HAP-1 (cell line): Measurements from ENCODE around the gene ZNF277.

Experiments used
- DNase-seq, 2 experiments: peaks; one replicate each; pipeline ENCODE4 v3.0.0-alpha.2; 2016 to 2020; ENCODE audit warnings: low spot score in 2 of 2
- H3K27me3 ChIP-seq: fragments of 250-450 bp; sonication (Bioruptor Pico); 2 replicates; pipeline ENCODE4 v1.5.1; 2020; ENCODE audit warnings: low read depth, mild to moderate bottlenecking, moderate library complexity
- H3K36me3 ChIP-seq: fragments of 250-450 bp; sonication (Bioruptor Pico); replicated peaks from 2 replicates; pipeline ENCODE4 v1.5.1; 2020; ENCODE audit warnings: mild to moderate bottlenecking
- H3K4me1 ChIP-seq: fragments of 250-450 bp; sonication (Bioruptor Pico); 2 replicates; pipeline ENCODE4 v1.5.1; 2020; ENCODE audit warnings: mild to moderate bottlenecking
- H3K4me3 ChIP-seq: fragments of 250-450 bp; sonication (Bioruptor Pico); 2 replicates; pipeline ENCODE4 v1.5.1; 2020; ENCODE audit warnings: mild to moderate bottlenecking, moderate library complexity
- H3K9me3 ChIP-seq: fragments of 250-450 bp; sonication (Bioruptor Pico); 2 replicates; pipeline ENCODE4 v1.5.1; 2020; ENCODE audit warnings: mild to moderate bottlenecking, moderate library complexity
- in situ Hi-C: fragments of 300-500 bp; cut with MboI; formaldehyde crosslinking; loops from 3 replicates; pipeline ENCODE4 v1.14.3; 2020; ENCODE audit warnings: low sequenced_read_pairs, inconsistent platforms, mixed read lengths

The ZNF277 gene

GRCh38 chr7:112205343-112206237 is 905 bp upstream of the ZNF277 start:
- in situ Hi-C loops, result no loop called here
- Histone ChIP-seq H3K4me1 (peaks cover 5% of the 10 kb centered on the region), H3K27me3 (peaks cover 7% of the 10 kb centered on the region; the same call in 1 of the 2 replicates), H3K9me3 (no peaks in the 10 kb centered on the region), H3K4me3 (peak overlapping the region; percentile 96), H3K36me3 (0 out of 2 replicates have a peak, but pooled peaks cover 2% of the 10 kb centered on the region)
- peak; percentile 31 to 60 for DNase-seq

- DNase-seq, result peak in 1 of 2 experiments; percentile 31
These were observed 597 bp downstream of the ZNF277 start for GRCh38 chr7:112206991-112207592.

GRCh38 chr7:112207765-112208164 is 1.3 kb downstream of the ZNF277 start:
- in situ Hi-C loops, result no loop called here
- H3K4me3 ChIP-seq, result peak overlapping the region; percentile 96; the same call in 1 of the 2 replicates
- H3K9me3 ChIP-seq, result no peaks in the 10 kb centered on the region
- H3K27me3 ChIP-seq, result 0 out of 2 replicates have a peak, but pooled peaks cover 4% of the 10 kb centered on the region
- no peak for DNase-seq
- H3K36me3 ChIP-seq, result 0 out of 2 replicates have a peak, but pooled peaks cover 2% of the 10 kb centered on the region
- peaks cover 5% of the 10 kb centered on the region for H3K4me1 ChIP-seq

More at GRCh38 chr7:112206991-112207592, 597 bp downstream of the ZNF277 start:
- peaks cover 5% of the 10 kb centered on the region for H3K4me1 ChIP-seq
- in situ Hi-C loops, result no loop called here
- no peaks in the 10 kb centered on the region for H3K9me3 ChIP-seq
- H3K36me3 ChIP-seq, result 0 out of 2 replicates have a peak, but pooled peaks cover 2% of the 10 kb centered on the region
- 0 out of 2 replicates have a peak, but pooled peaks cover 4% of the 10 kb centered on the region for H3K27me3 ChIP-seq
- H3K4me3 ChIP-seq, result peak overlapping the region; percentile 96

GRCh38 chr7:112211348-112211907 is 4.9 kb downstream of the ZNF277 start:
- no peak for DNase-seq
- peaks cover 15% of the 10 kb centered on the region for H3K4me1 ChIP-seq
- H3K9me3 ChIP-seq, result no peaks in the 10 kb centered on the region
- in situ Hi-C loops, result no loop called here
- H3K4me3 ChIP-seq, result no peak overlapping the region
- H3K27me3 ChIP-seq, result no peaks in the 10 kb centered on the region
- H3K36me3 ChIP-seq, result no peaks in the 10 kb centered on the region

GRCh38 chr7:112212571-112212970 is 6.1 kb downstream of the ZNF277 start:
- H3K4me3 ChIP-seq, result no peak overlapping the region
- in situ Hi-C loops, result no loop called here
- H3K36me3 ChIP-seq, result no peaks in the 10 kb centered on the region
- H3K9me3 ChIP-seq, result no peaks in the 10 kb centered on the region
- DNase-seq, result no peak
- peaks cover 18% of the 10 kb centered on the region for H3K4me1 ChIP-seq
- H3K27me3 ChIP-seq, result no peaks in the 10 kb centered on the region

GRCh38 chr7:112213735-112214134 is 7.2 kb downstream of the ZNF277 start:
- Histone ChIP-seq H3K4me1 (peaks cover 18% of the 10 kb centered on the region), H3K9me3 (no peaks in the 10 kb centered on the region), H3K4me3 (no peak overlapping the region), H3K27me3 (no peaks in the 10 kb centered on the region), H3K36me3 (no peaks in the 10 kb centered on the region)
- in situ Hi-C loops, result no loop called here
- no peak for DNase-seq

GRCh38 chr7:112214268-112214667 is 7.8 kb downstream of the ZNF277 start:
- Histone ChIP-seq H3K27me3 (no peaks in the 10 kb centered on the region), H3K9me3 (no peaks in the 10 kb centered on the region), H3K4me3 (no peak overlapping the region), H3K36me3 (no peaks in the 10 kb centered on the region), H3K4me1 (peaks cover 18% of the 10 kb centered on the region)
- in situ Hi-C loops, result no loop called here
- no peak for DNase-seq

GRCh38 chr7:112214883-112215282 is 8.4 kb downstream of the ZNF277 start:
- H3K36me3 ChIP-seq, result no peaks in the 10 kb centered on the region
- in situ Hi-C loops, result no loop called here

GRCh38 chr7:112215787-112216186 is 9.3 kb downstream of the ZNF277 start:
- Histone ChIP-seq H3K27me3 (no peaks in the 10 kb centered on the region), H3K36me3 (no peaks in the 10 kb centered on the region), H3K4me3 (no peak overlapping the region), H3K4me1 (peaks cover 18% of the 10 kb centered on the region), H3K9me3 (no peaks in the 10 kb centered on the region)
- DNase-seq, result peak in 1 of 2 experiments; percentile 81
- in situ Hi-C loops, result no loop called here

More at GRCh38 chr7:112214883-112215282, 8.4 kb downstream of the ZNF277 start:
- no peaks in the 10 kb centered on the region for H3K27me3 ChIP-seq
- peak in 1 of 2 experiments; percentile 27 for DNase-seq
- peaks cover 18% of the 10 kb centered on the region for H3K4me1 ChIP-seq
- H3K4me3 ChIP-seq, result no peak overlapping the region
- no peaks in the 10 kb centered on the region for H3K9me3 ChIP-seq

GRCh38 chr7:112220877-112221434 is 14.5 kb downstream of the ZNF277 start:
- no peaks in the 10 kb centered on the region for H3K36me3 ChIP-seq
- peaks cover 7% of the 10 kb centered on the region for H3K4me1 ChIP-seq
- no peaks in the 10 kb centered on the region for H3K9me3 ChIP-seq
- no peak for DNase-seq
- in situ Hi-C loops, result no loop called here
- no peaks in the 10 kb centered on the region for H3K27me3 ChIP-seq
- H3K4me3 ChIP-seq, result no peak overlapping the region

GRCh38 chr7:112223310-112223709 is 16.8 kb downstream of the ZNF277 start:
- DNase-seq, result no peak
- H3K27me3 ChIP-seq, result no peaks in the 10 kb centered on the region
- in situ Hi-C loops, result no loop called here

GRCh38 chr7:112224186-112224585 is 17.7 kb downstream of the ZNF277 start:
- Histone ChIP-seq H3K27me3 (no peaks in the 10 kb centered on the region), H3K36me3 (no peaks in the 10 kb centered on the region), H3K4me1 (no peaks in the 10 kb centered on the region), H3K4me3 (no peak overlapping the region), H3K9me3 (no peaks in the 10 kb centered on the region)
- in situ Hi-C loops, result no loop called here
- no peak for DNase-seq

More at GRCh38 chr7:112223310-112223709, 16.8 kb downstream of the ZNF277 start:
- H3K4me3 ChIP-seq, result no peak overlapping the region
- H3K9me3 ChIP-seq, result no peaks in the 10 kb centered on the region
- no peaks in the 10 kb centered on the region for H3K36me3 ChIP-seq
- H3K4me1 ChIP-seq, result no peaks in the 10 kb centered on the region

GRCh38 chr7:112225006-112225405 is 18.5 kb downstream of the ZNF277 start:
- DNase-seq, result no peak
- H3K9me3 ChIP-seq, result no peaks in the 10 kb centered on the region
- H3K4me3 ChIP-seq, result no peak overlapping the region
- in situ Hi-C loops, result no loop called here
- no peaks in the 10 kb centered on the region for H3K36me3 ChIP-seq
- no peaks in the 10 kb centered on the region for H3K27me3 ChIP-seq
- no peaks in the 10 kb centered on the region for H3K4me1 ChIP-seq
